HEK293T (cell line): ENCODE measurements around the gene MSH2.

Experiments used
- ARNT ChIP-seq: fragments of 450-650 bp; IDR thresholded peaks from 2 replicates; pipeline ENCODE4 v1.6.1; 2017; ENCODE audit warnings: mild to moderate bottlenecking
- BHLHE40 ChIP-seq: fragments of 450-650 bp; IDR thresholded peaks from 2 replicates; pipeline ENCODE4 v1.6.1; 2016; ENCODE audit warnings: mild to moderate bottlenecking, moderate library complexity, borderline replicate concordance
- FOXA1 ChIP-seq: fragments of 450-650 bp; IDR thresholded peaks from 2 replicates; pipeline ENCODE4 v1.6.1; 2016; ENCODE audit warnings: mild to moderate bottlenecking
- FOXM1 ChIP-seq: fragments of 450-650 bp; IDR thresholded peaks from 2 replicates; pipeline ENCODE4 v1.6.1; 2017; ENCODE audit warnings: mild to moderate bottlenecking, borderline replicate concordance
- HDGF ChIP-seq: fragments of 450-650 bp; IDR thresholded peaks from 2 replicates; pipeline ENCODE4 v1.6.1; 2017; ENCODE audit warnings: antibody characterized with exemption, borderline replicate concordance
- NFRKB ChIP-seq: fragments of 450-650 bp; IDR thresholded peaks from 2 replicates; pipeline ENCODE4 v1.6.1; 2016; ENCODE audit warnings: mild to moderate bottlenecking, moderate library complexity
- SP1 ChIP-seq: fragments of 450-650 bp; IDR thresholded peaks from 2 replicates; pipeline ENCODE4 v1.6.1; 2017
- ZNF384 ChIP-seq: fragments of 450-650 bp; IDR thresholded peaks from 2 replicates; pipeline ENCODE4 v1.6.1; 2016
- TF ChIP-seq, protein P1 (sequence below): fragments of 450-650 bp; IDR thresholded peaks from 2 replicates; pipeline ENCODE4 v1.6.1; 2016

DNA sequence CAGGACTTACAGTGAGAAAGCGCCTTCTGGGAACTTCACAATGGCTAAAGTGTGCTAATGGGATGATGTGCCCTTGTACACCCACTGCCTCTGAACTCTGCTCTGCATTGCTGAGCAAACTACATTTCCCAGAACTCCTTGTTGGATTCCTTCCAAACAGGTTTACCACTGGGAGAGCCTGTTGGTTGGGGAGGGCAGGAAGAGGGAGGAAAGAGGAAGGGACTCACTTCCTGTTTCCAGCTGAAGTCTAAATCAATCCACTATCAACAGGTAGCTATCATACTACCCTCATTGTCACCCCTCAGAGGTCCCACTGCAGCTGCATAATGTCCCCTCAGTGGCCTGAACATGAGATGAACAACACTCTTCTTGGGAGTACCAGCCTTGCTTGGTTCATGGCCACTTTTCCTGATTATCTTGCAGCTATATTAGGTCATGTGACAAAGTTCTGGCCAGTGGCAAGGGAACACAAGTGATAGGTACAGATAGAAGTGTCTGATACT lies 109.7 kb downstream of the MSH2 start:
- TF ChIP-seq NFRKB (no peak), BHLHE40 (no peak), FOXA1 (no peak), ARNT (no peak), FOXM1 (no peak), SP1 (no peak), HDGF (no peak), ZNF384 (no peak)
- TF ChIP-seq, protein P1, sequence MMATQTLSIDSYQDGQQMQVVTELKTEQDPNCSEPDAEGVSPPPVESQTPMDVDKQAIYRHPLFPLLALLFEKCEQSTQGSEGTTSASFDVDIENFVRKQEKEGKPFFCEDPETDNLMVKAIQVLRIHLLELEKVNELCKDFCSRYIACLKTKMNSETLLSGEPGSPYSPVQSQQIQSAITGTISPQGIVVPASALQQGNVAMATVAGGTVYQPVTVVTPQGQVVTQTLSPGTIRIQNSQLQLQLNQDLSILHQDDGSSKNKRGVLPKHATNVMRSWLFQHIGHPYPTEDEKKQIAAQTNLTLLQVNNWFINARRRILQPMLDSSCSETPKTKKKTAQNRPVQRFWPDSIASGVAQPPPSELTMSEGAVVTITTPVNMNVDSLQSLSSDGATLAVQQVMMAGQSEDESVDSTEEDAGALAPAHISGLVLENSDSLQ, result no peak
